HEK293 (cell line): Measurements from ENCODE around the gene SELENOO.

Source experiments
- CTCF ChIA-PET: fragments of 350-600 bp; formaldehyde crosslinking; extraction: SDS; loops from one replicate; lab custom pipeline; 2021; ENCODE audit warnings: antibody characterized with exemption; lab: Yijun Ruan, JAX
- POLR2A ChIA-PET: fragments of 300-600 bp; formaldehyde crosslinking; extraction: SDS; loops from one replicate; lab custom pipeline; 2020; ENCODE audit warnings: antibody characterized with exemption, inconsistent platforms; lab: Yijun Ruan, JAX
- H3K27ac ChIP-seq: fragments of 200-500 bp; sonication (Bioruptor generic); 2 replicates; pipeline ENCODE4 v1.5.1; 2014; ENCODE audit warnings: low read depth, low read length, control low read depth, inconsistent platforms; ENCODE audit errors: extremely low read depth
- H3K36me3 ChIP-seq, 2 experiments: fragments of 200-500 bp in 1 of 2; sonication (Bioruptor generic) in 1 of 2; 1 replicate in 1 of 2; 2 replicates in 1 of 2; pipeline ENCODE4 v1.5.1; 2014 to 2017; ENCODE audit warnings: inconsistent platforms in 2 of 2, low read length in 2 of 2; ENCODE audit not compliant: control insufficient read depth in 2 of 2, insufficient read depth in 1 of 2
- H3K4me1 ChIP-seq: fragments of 200-500 bp; sonication (Bioruptor generic); 2 replicates; pipeline ENCODE4 v1.5.1; 2014; ENCODE audit warnings: mild to moderate bottlenecking, low read length, inconsistent platforms; ENCODE audit not compliant: control insufficient read depth, insufficient read depth
- H3K4me3 ChIP-seq: 2 replicates; pipeline ENCODE4 v1.5.1; 2011; ENCODE audit warnings: low read depth, mild to moderate bottlenecking, control low read depth, low read length, moderate library complexity
- H3K9me3 ChIP-seq: fragments of 200-500 bp; sonication (Bioruptor generic); 2 replicates; pipeline ENCODE4 v1.5.1; 2014; ENCODE audit warnings: low read depth, low read length, inconsistent platforms; ENCODE audit not compliant: control insufficient read depth, insufficient read depth
- FEZF1 ChIP-seq: fragments of 450-650 bp; formaldehyde crosslinking; IDR thresholded peaks from 2 replicates; pipeline ENCODE4 v1.5.1; 2016; ENCODE audit warnings: missing biosample characterization, missing genetic modification characterization
- HIC1 ChIP-seq: fragments of 450-650 bp; formaldehyde crosslinking; IDR thresholded peaks from 2 replicates; pipeline ENCODE4 v1.5.1; 2016; ENCODE audit warnings: missing biosample characterization, missing genetic modification characterization
- KLF9 ChIP-seq: fragments of 450-650 bp; formaldehyde crosslinking; IDR thresholded peaks from 2 replicates; pipeline ENCODE4 v1.5.1; 2016; ENCODE audit warnings: missing biosample characterization, missing genetic modification characterization, low read depth
- ZBTB21 ChIP-seq: fragments of 450-650 bp; formaldehyde crosslinking; IDR thresholded peaks from 2 replicates; pipeline ENCODE4 v1.5.1; 2017; ENCODE audit warnings: missing biosample characterization, missing genetic modification characterization
- ZIC2 ChIP-seq: fragments of 450-650 bp; formaldehyde crosslinking; IDR thresholded peaks from 2 replicates; pipeline ENCODE4 v1.5.1; 2016; ENCODE audit warnings: missing biosample characterization, missing genetic modification characterization
- ZNF112 ChIP-seq: fragments of 450-650 bp; formaldehyde crosslinking; IDR thresholded peaks from 2 replicates; pipeline ENCODE4 v1.5.0; 2017; ENCODE audit warnings: missing biosample characterization, missing genetic modification characterization
- ZNF473 ChIP-seq: fragments of 450-650 bp; formaldehyde crosslinking; IDR thresholded peaks from 2 replicates; pipeline ENCODE4 v1.5.1; 2017; ENCODE audit warnings: missing biosample characterization, missing genetic modification characterization
- ZNF510 ChIP-seq: fragments of 450-650 bp; formaldehyde crosslinking; IDR thresholded peaks from 2 replicates; pipeline ENCODE4 v1.5.1; 2018; ENCODE audit warnings: mild to moderate bottlenecking, missing genetic modification characterization, missing biosample characterization; ENCODE audit not compliant: insufficient replicate concordance
- ZNF561 ChIP-seq: fragments of 450-650 bp; IDR thresholded peaks from 2 replicates; pipeline ENCODE4 v1.5.1; 2018; ENCODE audit warnings: missing biosample characterization, missing genetic modification characterization, borderline replicate concordance
- ZNF596 ChIP-seq: fragments of 450-650 bp; IDR thresholded peaks from 2 replicates; pipeline ENCODE4 v1.5.0; 2018; ENCODE audit warnings: missing biosample characterization, mild to moderate bottlenecking, missing genetic modification characterization, moderate library complexity
- ZNF626 ChIP-seq: fragments of 450-650 bp; sonication (Bioruptor Pico); formaldehyde crosslinking; IDR thresholded peaks from 2 replicates; pipeline ENCODE4 v1.5.1; 2018; ENCODE audit warnings: missing biosample characterization, missing genetic modification characterization, inconsistent platforms
- ZNF658 ChIP-seq: fragments of 450-650 bp; formaldehyde crosslinking; IDR thresholded peaks from 2 replicates; pipeline ENCODE4; 2016; ENCODE audit warnings: missing biosample characterization, missing genetic modification characterization
- ZNF843 ChIP-seq: fragments of 450-650 bp; formaldehyde crosslinking; IDR thresholded peaks from 2 replicates; pipeline ENCODE4 v1.5.1; 2016; ENCODE audit warnings: missing biosample characterization, missing genetic modification characterization

The SELENOO gene

DNA sequence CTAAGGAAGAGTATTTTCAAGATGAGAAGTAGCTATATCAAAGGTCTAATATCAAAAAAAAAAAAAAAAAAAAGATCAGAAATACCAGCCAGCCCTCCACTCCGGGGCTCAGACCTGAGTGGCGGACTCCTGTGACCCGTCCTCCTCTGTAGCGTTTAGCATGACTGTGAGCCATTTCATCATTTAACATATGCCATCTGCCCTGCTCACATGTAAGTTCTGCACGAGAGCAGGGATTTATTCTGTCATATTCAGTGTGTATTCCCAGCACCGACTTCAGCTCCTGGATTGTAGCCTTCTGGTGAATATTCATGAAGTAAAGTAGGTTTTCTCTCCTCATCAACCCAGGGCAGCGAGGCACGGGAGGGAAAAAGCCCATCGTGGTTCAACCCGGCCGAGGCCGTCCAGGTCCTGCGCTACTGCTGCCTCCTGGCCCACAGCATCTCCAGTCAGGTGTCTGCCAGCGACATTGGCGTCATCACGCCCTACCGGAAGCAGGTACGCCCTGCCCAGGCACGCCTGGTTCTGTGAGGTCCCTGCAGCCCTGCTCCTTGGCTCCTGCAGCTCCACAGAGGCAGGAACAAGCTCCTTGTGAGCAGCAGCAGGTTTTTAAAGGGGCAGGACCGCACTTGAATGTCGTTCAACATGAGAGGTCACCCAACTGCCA, 43.0 kb upstream of the SELENOO start (continued):
- TF ChIP-seq ZNF473 (tag by site-specific recombination): no peak
- no peak for TF ChIP-seq ZNF843 (tag by site-specific recombination)
- no peak for TF ChIP-seq ZNF510 (tag by site-specific recombination)
- no peak for TF ChIP-seq ZNF596 (tag by site-specific recombination)

DNA sequence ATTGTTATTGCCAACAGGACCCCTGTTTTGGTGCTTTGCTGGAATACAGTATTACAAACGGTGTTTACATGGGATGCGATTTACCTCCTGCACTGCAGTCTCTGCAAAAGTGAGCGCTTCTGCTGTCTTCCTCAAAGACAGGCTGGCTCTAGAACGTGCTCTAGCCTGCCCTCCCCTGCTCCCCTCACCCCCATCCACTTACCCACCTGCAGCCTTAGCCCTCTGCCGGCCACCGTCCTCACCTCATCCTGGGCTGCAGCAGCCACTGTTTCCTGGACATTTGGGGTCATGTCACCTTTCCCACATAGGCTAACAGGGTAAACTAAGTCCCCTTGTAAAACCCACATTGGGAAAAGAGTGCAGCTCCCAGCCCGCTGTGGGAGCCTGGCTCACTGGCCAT, 39.9 kb upstream of the SELENOO start:
- ChIA-PET POLR2A (interaction anchor here (0.5 kb wide), 1 partner anchor 339 kb away, joined by 4 read pairs; no protein-coding TSS in a partner anchor), CTCF (interaction anchor here (0.6 kb wide), 1 partner anchor 18 kb away, joined by 3 read pairs; no protein-coding TSS in a partner anchor)
- Histone ChIP-seq H3K9me3 (no peaks in the 10 kb centered on the region), H3K36me3 (no peaks in the 10 kb centered on the region), H3K4me3 (no peak overlapping the region), H3K27ac (no peak overlapping the region), H3K4me1 (no peaks in the 10 kb centered on the region)
- TF ChIP-seq ZNF658 (tag by site-specific recombination): no peak

- no peak for TF ChIP-seq FEZF1 (tag by site-specific recombination)
- no peak for TF ChIP-seq ZBTB21
- TF ChIP-seq ZNF112 (tag by site-specific recombination): no peak
- TF ChIP-seq HIC1 (tag by site-specific recombination): peak; percentile 21; the same call in 1 of the 2 replicates
- TF ChIP-seq ZNF626: no peak
- no peak for TF ChIP-seq KLF9 (tag by site-specific recombination)
- ChIA-PET CTCF (interaction anchor here (0.6 kb wide), 1 partner anchor 19 kb away, joined by 3 read pairs; no protein-coding TSS in a partner anchor), POLR2A (no interaction called here)
- H3K4me3 ChIP-seq: no peak overlapping the region
- no peaks in the 10 kb centered on the region for H3K4me1 ChIP-seq
- H3K27ac ChIP-seq: no peak overlapping the region
- no peaks in the 10 kb centered on the region for H3K9me3 ChIP-seq
- no peaks in the 10 kb centered on the region for H3K36me3 ChIP-seq
Measured at GRCh38 chr22:50161508-50162390, 39.1 kb upstream of the SELENOO start.

DNA sequence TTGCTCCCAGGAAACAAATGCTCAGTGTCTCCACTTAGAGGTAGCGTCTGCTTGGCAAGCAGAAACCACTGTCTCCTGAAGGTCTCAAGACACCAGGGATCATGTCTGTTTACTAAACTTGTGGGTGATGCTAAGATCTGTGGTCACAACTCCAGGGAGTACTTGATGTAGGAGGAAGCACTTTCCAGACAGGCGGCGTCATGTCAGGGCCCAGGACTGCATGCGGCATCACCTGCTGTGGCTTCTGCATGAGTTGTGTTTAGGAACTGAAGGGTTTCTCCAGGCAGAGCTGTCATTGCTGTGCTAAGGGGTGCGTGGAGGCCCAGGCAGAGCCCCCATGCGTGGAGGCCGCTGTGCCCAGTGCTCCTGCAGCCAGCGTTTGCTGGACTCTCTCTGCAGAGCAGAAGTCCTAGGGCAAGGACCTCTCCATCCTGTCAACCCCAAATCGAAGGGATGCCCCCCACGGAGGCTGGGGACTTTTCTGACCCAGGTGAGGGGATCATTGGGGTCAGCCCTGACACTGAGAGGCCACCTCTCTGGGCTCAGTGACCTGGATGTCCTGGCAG, 38.3 kb upstream of the SELENOO start:
- CTCF ChIA-PET: no interaction called here
- Histone ChIP-seq H3K27ac (no peak overlapping the region), H3K4me1 (no peaks in the 10 kb centered on the region), H3K4me3 (no peak overlapping the region)
- TF ChIP-seq ZNF561 (tag by site-specific recombination) (no peak), ZIC2 (tag by site-specific recombination) (peak; percentile 61)
- TF ChIP-seq, all 188 proteins: peak for 1
- Histone ChIP-seq H3K36me3 (no peaks in the 10 kb centered on the region), H3K9me3 (no peaks in the 10 kb centered on the region)
- POLR2A ChIA-PET: no interaction called here
